Skin epidermis (tissue), 12 donors: Measurements from ENCODE around the gene TOMM20.
"Not testable (repeated sequence)": the region's sequence is repeated elsewhere in the genome, so short reads cannot be mapped to it uniquely, and the experiment has no call there.

ENCODE experiments used
- H3K27ac ChIP-seq, 21 experiments: fragments of 200-600 bp; sonication (generic) in 11 of 21; one replicate each; pipeline ENCODE4 v1.5.0; 2020; ENCODE audit warnings: mild to moderate bottlenecking in 3 of 21, inconsistent platforms in 2 of 21, moderate library complexity in 2 of 21
- H3K4me3 ChIP-seq, 7 experiments: fragments of 200-600 bp; sonication (generic) in 2 of 7; one replicate each; pipeline ENCODE4 v1.5.0; 2020; ENCODE audit warnings: inconsistent platforms in 2 of 7, mild to moderate bottlenecking in 2 of 7, moderate library complexity in 1 of 7

TOMM20 gene

GRCh38 chr1:235088430-235088829, 40.2 kb downstream of the TOMM20 start:
- no peak overlapping the region for H3K27ac ChIP-seq
- no peak overlapping the region for H3K4me3 ChIP-seq

- no peak overlapping the region for H3K27ac ChIP-seq
- no peak overlapping the region for H3K4me3 ChIP-seq
Measured at GRCh38 chr1:235087906-235088305, 40.7 kb downstream of the TOMM20 start.

GRCh38 chr1:235085411-235086117, 43.1 kb downstream of the TOMM20 start:
- H3K4me3 ChIP-seq, H3K27ac ChIP-seq: not testable (repeated sequence)

DNA sequence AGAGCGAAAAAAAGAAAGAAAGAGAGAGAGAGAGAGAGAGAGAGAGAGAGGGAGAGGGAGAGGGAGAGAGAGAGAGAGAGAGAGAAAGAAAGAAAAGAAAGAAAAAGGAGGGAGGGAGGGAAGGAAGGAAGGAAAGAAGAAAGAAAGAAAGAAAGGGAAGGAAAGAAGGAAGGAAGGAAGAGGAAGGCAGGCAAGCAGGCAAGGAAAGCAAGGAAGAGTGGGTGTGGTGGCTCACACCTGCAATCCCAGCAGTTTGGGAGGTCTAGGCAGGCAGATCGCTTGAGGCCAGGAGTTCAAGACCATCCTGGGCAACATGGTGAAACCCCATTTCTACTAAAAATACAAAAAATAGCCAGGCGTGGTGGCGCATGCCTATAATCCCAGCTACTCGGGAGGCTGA, 47.8 kb downstream of the TOMM20 start:
- peak overlapping the region in 16 of 21 experiments; percentile 79 to 98 (median 86) for H3K27ac ChIP-seq
- H3K4me3 ChIP-seq = not testable (repeated sequence)

DNA sequence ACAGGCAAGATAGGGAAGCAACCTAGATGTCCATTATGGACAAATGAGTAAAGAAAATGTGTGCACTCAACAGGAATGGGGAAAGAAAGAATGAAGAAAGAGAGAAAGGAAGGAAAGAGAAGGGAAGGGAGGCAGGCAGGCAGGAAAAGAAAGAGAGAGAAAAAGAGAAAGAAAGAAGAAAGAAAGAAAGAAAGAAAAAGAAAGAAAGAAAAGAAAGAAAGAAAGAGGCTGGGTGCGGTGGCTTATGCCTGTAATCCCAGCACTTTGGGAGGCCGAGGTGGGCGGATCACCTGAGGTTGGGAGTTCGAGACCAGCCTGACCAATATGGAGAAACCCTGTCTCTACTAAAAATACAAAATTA, 48.4 kb downstream of the TOMM20 start:
- H3K4me3 ChIP-seq = not testable (repeated sequence)
- H3K27ac ChIP-seq = peak overlapping the region in 20 of 21 experiments; percentile 48 to 98 (median 85)

GRCh38 chr1:235079443-235080296, 49.0 kb downstream of the TOMM20 start:
- H3K27ac ChIP-seq = peak overlapping the region in 20 of 21 experiments; percentile 48 to 98 (median 85)
- no peak overlapping the region for H3K4me3 ChIP-seq

GRCh38 chr1:235078480-235079381, 49.9 kb downstream of the TOMM20 start:
- Histone ChIP-seq H3K27ac (peak overlapping the region in 20 of 21 experiments; percentile 48 to 98 (median 86)), H3K4me3 (no peak overlapping the region)

DNA sequence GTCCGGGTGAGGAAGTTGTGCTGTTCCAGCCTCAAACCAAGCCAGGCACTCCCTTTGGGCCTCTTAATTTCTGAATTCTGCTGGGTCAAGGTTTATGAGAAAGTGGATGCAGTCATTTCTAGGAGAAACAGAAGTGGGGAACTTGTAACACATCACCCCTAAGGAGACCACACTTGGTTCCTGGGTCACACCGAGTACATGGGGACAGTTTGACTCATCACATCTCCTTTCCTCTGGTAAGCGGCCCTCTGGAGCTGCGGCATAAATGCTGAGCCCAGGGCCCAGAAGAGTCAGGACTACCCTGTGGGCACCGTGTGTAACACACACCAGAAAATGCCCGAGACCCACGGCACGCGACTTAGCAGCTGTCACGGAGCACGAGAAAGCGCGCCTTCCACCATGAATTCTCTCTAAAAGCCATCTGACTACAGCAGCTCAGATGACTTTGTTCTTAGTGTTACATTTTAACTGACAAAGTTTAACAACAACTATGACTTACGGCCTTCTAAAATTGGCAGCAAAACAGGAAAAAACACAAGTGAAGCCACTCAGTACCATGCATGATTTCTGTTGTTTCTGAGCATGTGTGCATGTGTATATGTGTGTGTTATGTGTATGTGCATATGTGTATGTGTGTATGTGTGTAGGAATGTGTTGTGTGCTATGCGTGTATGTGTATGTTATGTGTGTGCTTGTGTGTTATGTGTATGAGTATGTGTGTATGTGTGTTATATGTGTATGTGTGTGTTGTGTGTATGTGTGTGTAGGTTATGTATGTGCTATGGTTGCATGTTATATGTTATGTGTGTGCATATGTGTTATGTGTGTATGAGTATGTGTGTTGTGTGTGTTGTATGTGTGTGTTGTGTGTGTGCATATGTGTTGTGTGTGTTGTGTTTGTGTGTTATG, 50.8 kb downstream of the TOMM20 start:
- H3K4me3 ChIP-seq = no peak overlapping the region
- peak overlapping the region in 19 of 21 experiments; percentile 1 to 98 (median 93) for H3K27ac ChIP-seq

- H3K27ac ChIP-seq = peak overlapping the region in 20 of 21 experiments; percentile 51 to 98 (median 92)
Measured at GRCh38 chr1:235077163-235077540, 51.5 kb downstream of the TOMM20 start.

DNA sequence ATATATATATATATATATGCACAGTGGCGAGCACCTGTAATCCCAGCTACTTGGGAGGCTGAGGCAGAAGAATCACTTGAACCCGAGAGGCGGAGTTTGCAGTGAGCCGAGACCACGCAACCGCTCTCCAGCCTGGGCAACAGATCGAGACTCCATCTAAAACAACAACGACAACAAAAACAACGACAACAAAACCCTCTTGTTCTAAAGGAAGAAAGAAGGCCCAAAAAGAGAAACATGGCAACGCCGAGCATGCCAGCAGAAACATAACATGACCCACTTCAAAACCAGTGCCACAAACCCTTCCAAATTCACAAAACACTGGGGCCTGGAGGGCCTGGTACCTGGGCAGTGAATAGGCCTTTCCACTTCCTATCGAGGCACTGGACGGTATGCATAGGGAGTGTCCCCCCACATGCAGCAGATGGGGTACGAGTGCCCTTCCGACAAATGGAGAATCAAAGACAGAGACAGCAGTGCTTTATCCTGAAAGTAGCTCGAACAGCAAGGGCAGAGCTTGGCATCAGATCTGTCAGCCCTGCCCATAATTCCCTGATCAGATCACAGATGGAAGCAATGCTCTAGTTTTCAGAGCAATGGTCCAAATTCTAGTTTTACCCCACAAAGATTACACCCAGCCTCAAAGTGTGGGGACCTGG, 52.0 kb downstream of the TOMM20 start:
- H3K4me3 ChIP-seq = no peak overlapping the region
- peak overlapping the region in 20 of 21 experiments; percentile 57 to 98 (median 93) for H3K27ac ChIP-seq

More at GRCh38 chr1:235077163-235077540, 51.5 kb downstream of the TOMM20 start:
- H3K4me3 ChIP-seq = no peak overlapping the region

GRCh38 chr1:235075777-235076308, 52.8 kb downstream of the TOMM20 start:
- peak overlapping the region in 20 of 21 experiments; percentile 78 to 98 (median 93) for H3K27ac ChIP-seq
- no peak overlapping the region for H3K4me3 ChIP-seq

DNA sequence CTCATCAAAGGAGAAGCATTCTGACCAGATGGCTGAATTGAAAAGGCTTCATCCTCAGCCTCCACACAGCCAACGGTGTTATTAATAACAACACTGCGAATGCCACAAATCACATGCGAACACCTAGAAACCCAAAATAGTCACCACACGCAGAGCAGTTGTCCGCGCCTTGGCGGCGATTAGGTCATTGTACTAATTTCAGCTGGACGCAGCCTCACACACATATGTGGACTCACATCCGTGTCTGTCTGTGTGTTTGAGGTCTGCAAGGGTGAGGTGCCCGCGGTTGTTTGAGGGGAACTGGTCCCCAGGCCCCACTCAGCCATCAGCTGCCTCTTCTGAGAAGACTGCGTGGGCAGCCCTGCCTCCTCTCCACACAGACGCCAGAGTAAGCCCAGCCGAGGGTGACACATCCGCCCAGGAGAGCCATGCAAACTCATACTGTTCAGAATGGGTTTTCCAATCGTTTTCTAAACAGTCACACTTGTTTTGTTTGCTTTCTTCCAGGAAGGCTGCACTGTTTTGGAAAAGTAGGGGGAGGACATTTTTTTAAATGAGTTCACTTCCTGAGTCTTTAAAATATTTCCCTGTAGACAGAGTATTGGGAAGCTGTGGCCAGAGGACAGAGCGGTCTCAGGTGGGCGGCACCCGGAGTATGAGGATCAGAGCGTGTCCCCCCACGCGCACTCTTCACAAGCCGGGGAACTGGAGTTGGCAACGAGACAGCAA, 53.4 kb downstream of the TOMM20 start:
- Histone ChIP-seq H3K27ac (peak overlapping the region in 20 of 21 experiments; percentile 78 to 98 (median 93)), H3K4me3 (peak overlapping the region in 1 of 7 experiments; percentile 7)

DNA sequence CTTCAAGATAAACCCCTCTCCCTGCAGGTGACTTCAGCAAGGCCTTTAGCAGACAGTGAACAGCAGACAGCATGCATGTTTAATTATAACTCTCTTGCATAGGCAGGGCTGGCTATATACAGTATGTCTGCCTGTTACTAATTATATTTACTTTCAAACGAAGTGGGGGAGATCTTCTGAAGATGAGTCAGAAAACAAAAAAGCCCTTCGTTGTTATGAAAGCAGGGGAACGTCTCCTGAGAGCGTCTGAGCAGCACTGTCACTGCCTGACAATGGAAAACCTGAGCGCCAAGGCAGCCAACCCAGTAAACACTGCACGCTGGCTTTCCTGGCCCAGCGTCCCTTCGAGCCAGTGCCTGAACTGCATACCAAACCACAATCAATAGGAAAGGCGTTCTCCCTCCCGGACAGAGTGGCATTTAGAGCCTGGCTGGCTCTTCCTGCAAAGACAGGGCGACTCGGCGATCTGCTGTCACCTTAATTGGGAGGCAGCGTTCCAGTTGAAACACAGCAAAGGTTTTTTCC, 54.1 kb downstream of the TOMM20 start:
- peak overlapping the region in 1 of 7 experiments; percentile 7 for H3K4me3 ChIP-seq
- peak overlapping the region in 20 of 21 experiments; percentile 78 to 98 (median 93) for H3K27ac ChIP-seq

DNA sequence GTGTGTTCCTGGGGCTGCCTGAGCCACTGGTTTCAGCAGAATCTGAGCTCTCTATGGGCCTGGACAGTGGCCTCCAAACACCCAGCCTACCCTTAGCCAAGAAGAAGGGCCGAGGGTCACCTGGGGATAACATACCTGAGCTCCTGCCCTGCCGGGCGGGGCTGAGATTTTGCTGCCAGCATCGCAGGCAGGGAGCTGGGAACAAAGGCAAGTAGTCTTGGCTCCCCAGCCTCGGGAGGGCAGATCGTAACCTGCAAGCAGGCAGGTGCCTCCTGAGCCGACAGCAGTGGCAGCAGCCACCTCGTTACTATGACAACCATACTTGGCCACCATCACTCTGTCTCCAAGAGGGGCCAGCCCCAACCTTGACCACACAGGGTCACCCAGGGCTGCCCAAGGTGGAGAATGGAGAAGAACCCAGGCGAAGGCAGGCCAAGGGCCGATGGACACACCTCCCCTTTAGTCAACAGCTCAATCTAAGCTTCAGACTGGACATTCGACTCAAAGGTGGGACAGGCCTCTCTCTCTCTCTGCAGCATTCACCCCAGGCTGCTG, 54.6 kb downstream of the TOMM20 start:
- Histone ChIP-seq H3K27ac (peak overlapping the region in 20 of 21 experiments; percentile 78 to 98 (median 93)), H3K4me3 (no peak overlapping the region)

DNA sequence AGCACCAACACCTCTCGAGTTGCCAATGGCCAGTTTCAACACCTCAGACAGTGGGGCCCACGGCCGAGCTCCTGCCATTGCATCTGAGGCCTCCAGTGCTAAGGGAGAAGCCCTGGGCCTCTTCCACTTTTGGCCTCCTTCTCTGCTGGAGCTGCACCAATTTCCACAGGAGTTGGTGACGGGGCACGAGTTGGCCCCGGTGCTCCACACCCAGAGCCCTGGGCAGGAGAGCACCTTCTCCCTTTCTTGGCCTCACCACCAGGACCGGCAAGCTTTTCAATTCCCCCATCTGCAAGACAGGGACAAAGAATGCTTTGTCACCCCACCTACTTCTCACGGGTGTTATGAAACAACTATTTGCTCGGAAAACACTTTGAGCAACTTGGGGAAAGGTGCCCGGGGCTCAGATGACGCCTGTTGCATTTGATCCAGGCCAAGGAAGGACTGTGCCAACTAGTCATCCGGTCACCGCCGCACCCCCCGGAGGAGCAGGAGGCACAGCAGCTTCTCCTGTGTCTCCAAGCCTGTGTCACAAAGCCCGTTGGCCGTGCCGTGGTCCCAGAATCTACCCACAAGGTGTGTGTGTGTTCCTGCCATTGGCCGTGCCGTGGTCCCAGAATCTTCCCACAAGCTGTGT, 55.2 kb downstream of the TOMM20 start:
- Histone ChIP-seq H3K27ac (peak overlapping the region; percentile 18 to 98 (median 93)), H3K4me3 (no peak overlapping the region)

DNA sequence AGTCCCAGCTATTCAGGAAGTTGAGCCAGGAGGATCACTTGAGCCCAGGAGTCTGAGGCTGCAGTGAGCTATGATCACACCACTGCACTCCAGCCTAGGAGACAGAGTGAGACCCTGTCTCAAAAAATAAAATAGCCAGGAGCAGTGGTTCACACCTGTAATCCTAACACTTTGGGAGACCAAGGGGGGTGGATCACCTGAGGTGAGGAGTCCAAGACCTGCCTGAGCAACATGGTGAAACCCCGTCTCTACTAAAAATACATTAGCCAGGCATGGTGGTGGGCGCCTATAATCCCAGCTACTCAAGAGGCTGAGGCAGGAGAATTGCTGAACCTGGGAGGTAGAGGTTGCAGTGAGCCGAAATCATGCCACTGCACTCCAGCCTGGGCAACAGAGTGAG, 56.1 kb downstream of the TOMM20 start:
- H3K4me3 ChIP-seq = not testable (repeated sequence)
- peak overlapping the region in 19 of 21 experiments; percentile 86 to 98 (median 93) for H3K27ac ChIP-seq
